Suprapubic skin (tissue), 4 donors: ENCODE measurements around the gene KRTAP10-3. TPM values are rescaled to one million over a fixed set of nuclear protein-coding genes. Genes with fewer than 3 reads are reported as not detected.

Experiments used
- DNase-seq, 2 donors: peaks; one replicate each; pipeline ENCODE4 v3.0.0-alpha.2; 2019; ENCODE audit warnings: low spot score in 2 of 2
- H3K27ac ChIP-seq: fragments of 200-600 bp; sonication (generic); one replicate; pipeline ENCODE4 v1.5.1; 2019
- H3K27me3 ChIP-seq: fragments of 200-600 bp; sonication (generic); one replicate; pipeline ENCODE4 v1.5.1; 2019
- H3K36me3 ChIP-seq: fragments of 200-600 bp; sonication (generic); one replicate; pipeline ENCODE4 v1.5.1; 2019
- H3K4me1 ChIP-seq: fragments of 200-600 bp; sonication (generic); one replicate; pipeline ENCODE4 v1.5.1; 2019
- H3K4me3 ChIP-seq: fragments of 200-600 bp; sonication (generic); one replicate; pipeline ENCODE4 v1.5.1; 2019; ENCODE audit warnings: mild to moderate bottlenecking
- H3K9me3 ChIP-seq: fragments of 200-600 bp; sonication (generic); one replicate; pipeline ENCODE4 v1.5.1; 2019
- EP300 ChIP-seq: sonication (generic); formaldehyde crosslinking; IDR thresholded peaks from one replicate; pipeline ENCODE4 v1.6.1; 2017; ENCODE audit warnings: antibody characterized with exemption
- POLR2A ChIP-seq, 2 donors: fragments of 450-650 bp; IDR thresholded peaks; one replicate each; pipeline ENCODE4 v1.6.1; 2017; ENCODE audit warnings: antibody characterized with exemption in 2 of 2, mild to moderate bottlenecking in 2 of 2, moderate library complexity in 2 of 2
- POLR2AphosphoS5 ChIP-seq, 3 donors: sonication (generic); formaldehyde crosslinking; IDR thresholded peaks; one replicate each; pipeline ENCODE4 v1.6.1; 2017; ENCODE audit warnings: antibody characterized with exemption in 3 of 3
- WGBS: methylation state at CpG from one replicate; pipeline ENCODE4 v1.1.5; 2018; 5-methylcytosine and 5-hydroxymethylcytosine counted together
- total RNA-seq, 4 donors: library from RNA; depleted of rRNA; stranded (reverse); fragments of >200 nt; gene quantifications; one replicate each; pipeline ENCODE4 v1.1.0, GENCODE V29; 2016
- TF ChIP-seq, protein P1 (sequence below), 2 donors: fragments of 200-600 bp in 1 of 2; fragments of 450-650 bp in 1 of 2; sonication (generic) in 1 of 2; IDR thresholded peaks; one replicate each; pipeline ENCODE4 v1.5.1; 2016 to 2019; ENCODE audit warnings: antibody characterized with exemption in 2 of 2, mild to moderate bottlenecking in 1 of 2, moderate library complexity in 1 of 2

Gene KRTAP10-3
- total RNA-seq, 4 donors from 2014 or later, result 1.1 to 5.8 (median 3.3) TPM; not detected in 1

DNA sequence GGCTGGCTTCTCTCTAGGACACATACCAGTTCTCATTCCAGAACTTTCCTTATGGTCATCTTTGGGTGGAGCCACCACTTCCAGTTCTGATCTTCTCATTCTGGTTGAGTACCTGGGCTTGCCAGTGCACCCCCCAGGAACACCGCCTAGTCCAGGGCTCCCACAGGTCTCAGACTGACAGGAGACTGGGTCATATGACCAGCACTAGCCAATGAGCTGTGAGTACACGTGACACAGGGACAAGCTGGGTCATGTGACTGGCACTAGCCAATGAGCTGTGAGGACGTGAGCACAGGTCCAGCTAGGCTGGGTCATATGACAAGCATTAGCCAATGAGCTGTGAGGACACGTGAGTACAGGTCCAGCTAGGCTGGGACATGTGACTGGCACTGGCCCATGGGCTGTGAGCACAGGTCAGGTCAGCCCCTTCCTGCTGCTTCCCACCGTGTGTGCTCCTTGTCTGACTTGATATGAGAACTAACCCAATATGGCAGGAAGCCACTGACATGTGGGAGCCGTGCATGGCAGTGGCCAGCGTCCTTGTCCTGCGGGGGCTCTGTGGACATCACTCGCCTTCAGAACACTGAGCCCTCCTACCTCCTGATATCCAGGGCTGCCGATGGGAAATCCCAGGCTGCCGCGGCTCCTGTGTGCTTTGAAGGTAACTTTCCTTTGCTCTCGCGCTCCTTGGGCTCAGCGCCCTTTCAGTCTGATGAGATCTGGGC, 41.3 kb downstream of the KRTAP10-3 start:
- H3K36me3 ChIP-seq, result no peaks in the 10 kb centered on the region
- H3K4me3 ChIP-seq, result no peak overlapping the region
- no peak for DNase-seq
- WGBS, result 89% methylated on average over 14 of the region's 15 CpGs
- H3K4me1 ChIP-seq, result no peaks in the 10 kb centered on the region
- no peaks in the 10 kb centered on the region for H3K9me3 ChIP-seq
- H3K27ac ChIP-seq, result no peak overlapping the region
- no peak for TF ChIP-seq EP300
- TF ChIP-seq POLR2AphosphoS5 (IDR thresholded peaks at IDR 0.05), result no peak
- no peak for TF ChIP-seq POLR2A (IDR thresholded peaks at IDR 0.05)
- TF ChIP-seq, protein P1, sequence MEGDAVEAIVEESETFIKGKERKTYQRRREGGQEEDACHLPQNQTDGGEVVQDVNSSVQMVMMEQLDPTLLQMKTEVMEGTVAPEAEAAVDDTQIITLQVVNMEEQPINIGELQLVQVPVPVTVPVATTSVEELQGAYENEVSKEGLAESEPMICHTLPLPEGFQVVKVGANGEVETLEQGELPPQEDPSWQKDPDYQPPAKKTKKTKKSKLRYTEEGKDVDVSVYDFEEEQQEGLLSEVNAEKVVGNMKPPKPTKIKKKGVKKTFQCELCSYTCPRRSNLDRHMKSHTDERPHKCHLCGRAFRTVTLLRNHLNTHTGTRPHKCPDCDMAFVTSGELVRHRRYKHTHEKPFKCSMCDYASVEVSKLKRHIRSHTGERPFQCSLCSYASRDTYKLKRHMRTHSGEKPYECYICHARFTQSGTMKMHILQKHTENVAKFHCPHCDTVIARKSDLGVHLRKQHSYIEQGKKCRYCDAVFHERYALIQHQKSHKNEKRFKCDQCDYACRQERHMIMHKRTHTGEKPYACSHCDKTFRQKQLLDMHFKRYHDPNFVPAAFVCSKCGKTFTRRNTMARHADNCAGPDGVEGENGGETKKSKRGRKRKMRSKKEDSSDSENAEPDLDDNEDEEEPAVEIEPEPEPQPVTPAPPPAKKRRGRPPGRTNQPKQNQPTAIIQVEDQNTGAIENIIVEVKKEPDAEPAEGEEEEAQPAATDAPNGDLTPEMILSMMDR (IDR thresholded peaks at IDR 0.05), result no peak
- H3K27me3 ChIP-seq, result peaks cover 24% of the 10 kb centered on the region

DNA sequence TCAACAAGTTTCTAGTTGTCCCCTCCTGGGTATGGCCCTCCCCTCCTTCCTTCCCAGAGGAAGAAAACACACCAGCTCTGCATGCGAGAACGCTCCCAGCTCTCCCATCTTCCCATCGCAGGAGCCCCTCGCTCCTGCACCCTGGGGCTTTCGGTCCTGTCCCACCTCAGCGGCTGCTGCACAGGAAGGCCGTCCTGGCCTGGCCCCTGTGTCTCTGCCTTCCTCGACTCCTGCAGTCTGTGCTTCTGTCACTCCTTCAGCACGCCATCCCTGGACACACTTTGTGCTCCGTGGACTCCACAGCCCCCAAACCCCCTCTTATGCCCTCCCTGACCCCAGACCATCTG, 41.8 kb downstream of the KRTAP10-3 start:
- DNase-seq, result no peak
- 90% methylated on average over 10 of the region's 10 CpGs for WGBS
- peaks cover 26% of the 10 kb centered on the region for H3K27me3 ChIP-seq
- H3K36me3 ChIP-seq, result no peaks in the 10 kb centered on the region
- no peaks in the 10 kb centered on the region for H3K4me1 ChIP-seq
- TF ChIP-seq EP300 (no peak), POLR2AphosphoS5 (IDR thresholded peaks at IDR 0.05) (no peak), POLR2A (IDR thresholded peaks at IDR 0.05) (no peak)
- TF ChIP-seq, protein P1 (IDR thresholded peaks at IDR 0.05), result no peak
- no peak overlapping the region for H3K27ac ChIP-seq
- no peaks in the 10 kb centered on the region for H3K9me3 ChIP-seq
- no peak overlapping the region for H3K4me3 ChIP-seq

DNA sequence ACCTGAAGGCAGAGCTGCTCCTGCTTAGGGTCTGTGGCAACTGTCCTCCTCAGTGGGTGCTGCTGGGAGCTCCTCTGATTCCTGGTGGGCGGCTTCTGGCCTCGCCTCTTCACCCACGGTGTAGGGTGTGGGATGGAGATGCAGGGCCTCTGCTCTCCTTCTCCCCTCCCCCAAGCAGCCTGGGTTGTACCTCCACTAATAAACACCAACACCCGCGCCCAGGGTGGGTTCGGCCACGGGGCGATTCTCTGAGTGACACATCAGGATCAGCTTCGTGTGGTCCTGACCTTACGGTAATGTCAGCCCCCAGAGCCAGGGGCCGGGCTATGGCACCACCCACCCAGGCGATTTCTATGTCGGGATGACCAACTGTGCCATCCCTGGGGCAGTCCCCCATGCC, 42.3 kb downstream of the KRTAP10-3 start:
- H3K36me3 ChIP-seq, result no peaks in the 10 kb centered on the region
- no peaks in the 10 kb centered on the region for H3K9me3 ChIP-seq
- peaks cover 21% of the 10 kb centered on the region for H3K27me3 ChIP-seq
- no peaks in the 10 kb centered on the region for H3K4me1 ChIP-seq
- DNase-seq, result no peak
- WGBS, result 85% methylated on average over 11 of the region's 13 CpGs
- no peak overlapping the region for H3K4me3 ChIP-seq
- TF ChIP-seq, protein P1 (IDR thresholded peaks at IDR 0.05), result no peak
- no peak overlapping the region for H3K27ac ChIP-seq

DNA sequence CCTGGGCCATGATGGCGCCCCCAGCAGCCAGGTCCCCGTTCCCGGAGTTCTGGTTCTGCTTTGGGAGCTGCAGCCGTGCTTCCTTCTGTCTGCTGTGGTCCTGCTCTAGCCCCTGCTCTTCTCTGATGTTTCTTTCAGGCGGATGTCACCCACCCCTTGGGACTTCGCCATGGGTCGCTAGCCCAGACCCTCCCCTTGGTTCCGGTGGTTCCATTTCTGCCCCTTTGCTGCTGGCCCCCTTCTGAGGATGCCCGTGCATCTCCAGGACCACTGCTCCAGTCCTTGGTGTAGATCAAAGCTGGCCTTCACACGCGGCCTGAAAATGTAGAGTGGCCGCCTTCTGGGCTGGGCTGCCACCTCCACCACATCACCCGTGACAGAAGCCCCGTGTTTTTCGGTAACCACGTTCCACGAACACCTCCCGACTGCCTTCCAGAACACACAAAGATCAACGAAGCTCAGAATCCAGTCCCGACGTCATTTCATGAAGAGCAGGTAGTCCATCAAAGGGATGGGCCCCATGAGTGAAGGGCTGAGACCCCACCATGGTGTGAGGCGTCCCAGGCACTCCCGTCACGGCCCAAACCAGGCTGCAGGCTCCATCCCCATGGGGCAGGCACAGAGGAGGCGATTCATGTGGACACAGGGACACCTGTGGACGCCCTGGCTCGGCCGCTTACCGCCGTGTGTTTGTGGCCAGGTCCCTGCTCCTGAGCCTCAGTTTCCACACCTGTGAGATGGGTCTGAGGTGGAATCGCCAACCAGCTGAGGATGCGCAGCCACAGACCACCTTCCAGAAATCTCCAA, 43.0 kb downstream of the KRTAP10-3 start:
- Histone ChIP-seq H3K9me3 (no peaks in the 10 kb centered on the region), H3K36me3 (no peaks in the 10 kb centered on the region), H3K27ac (no peak overlapping the region), H3K4me1 (peaks cover 5% of the 10 kb centered on the region), H3K27me3 (peaks cover 21% of the 10 kb centered on the region), H3K4me3 (no peak overlapping the region)
- 81% methylated on average over 22 of the region's 32 CpGs for WGBS
- TF ChIP-seq, protein P1 (IDR thresholded peaks at IDR 0.05), result no peak
- TF ChIP-seq POLR2AphosphoS5 (IDR thresholded peaks at IDR 0.05), result no peak
- TF ChIP-seq EP300, result no peak
- DNase-seq, result no peak

DNA sequence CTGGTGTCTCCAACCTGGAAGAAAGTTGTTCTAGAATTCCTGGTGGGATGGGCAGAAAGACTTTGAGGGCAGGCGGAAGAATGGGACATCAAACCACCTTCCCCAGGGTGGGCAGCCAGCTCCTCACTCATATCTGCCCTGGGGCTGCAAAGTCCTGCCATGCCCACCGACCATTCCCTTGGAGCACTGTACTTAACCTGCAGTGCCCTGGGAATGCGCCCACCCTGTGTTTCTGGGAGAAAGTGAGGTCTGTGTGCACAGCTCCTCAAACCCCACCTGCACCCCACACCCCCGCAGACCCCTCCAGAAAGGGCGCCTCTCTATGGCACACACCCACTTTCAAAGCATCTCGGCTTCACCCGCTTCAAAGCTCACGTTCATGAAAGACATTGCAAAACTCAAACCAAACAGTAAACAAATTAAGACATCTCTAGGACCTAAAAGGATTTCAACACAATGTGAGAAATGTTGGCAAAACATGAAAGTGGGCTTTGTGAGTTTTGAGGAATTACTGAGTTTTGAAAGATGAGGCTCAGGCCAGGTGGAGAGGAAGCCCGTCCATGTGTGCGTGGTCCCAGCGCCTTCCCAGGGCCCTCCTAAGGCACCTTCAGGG, 43.7 kb downstream of the KRTAP10-3 start:
- TF ChIP-seq POLR2A (IDR thresholded peaks at IDR 0.05) (no peak), POLR2AphosphoS5 (IDR thresholded peaks at IDR 0.05) (no peak), EP300 (no peak)
- TF ChIP-seq, protein P1 (IDR thresholded peaks at IDR 0.05), result no peak
- H3K27ac ChIP-seq, result no peak overlapping the region
- H3K36me3 ChIP-seq, result no peaks in the 10 kb centered on the region
- H3K27me3 ChIP-seq, result peaks cover 25% of the 10 kb centered on the region
- DNase-seq, result no peak
- no peak overlapping the region for H3K4me3 ChIP-seq
- WGBS, result 66% methylated on average over 11 of the region's 11 CpGs
- H3K9me3 ChIP-seq, result no peaks in the 10 kb centered on the region
- peaks cover 12% of the 10 kb centered on the region for H3K4me1 ChIP-seq
